Ovary (tissue), 9 donors: ENCODE measurements around the gene NEK3. TPM values are rescaled to one million over a fixed set of nuclear protein-coding genes. Genes with fewer than 3 reads are reported as not detected.
"Not testable (repeated sequence)": the region's sequence is repeated elsewhere in the genome, so short reads cannot be mapped to it uniquely, and the experiment has no call there.

Source experiments
- DNase-seq, 5 donors: peaks; one replicate each; pipeline ENCODE4 v3.0.0-alpha.2; 2019 to 2020
- H3K27ac ChIP-seq, 2 donors: fragments of 200-600 bp; one replicate each; pipeline versions ENCODE4 v1.5.1 to v1.8.0; 2019 to 2022
- H3K27me3 ChIP-seq: fragments of 200-600 bp; one replicate; pipeline ENCODE4 v1.8.0; 2022
- H3K36me3 ChIP-seq: fragments of 200-600 bp; sonication (generic); one replicate; pipeline ENCODE4 v1.5.1; 2019
- H3K4me1 ChIP-seq: one replicate; pipeline ENCODE4 v1.8.1; 2013; ENCODE audit warnings: mild to moderate bottlenecking, moderate library complexity; ENCODE audit not compliant: insufficient read depth
- H3K4me3 ChIP-seq: fragments of 200-600 bp; sonication (generic); one replicate; pipeline ENCODE4 v1.5.1; 2017
- H3K9me3 ChIP-seq, 2 donors: fragments of 200-600 bp in 1 of 2; sonication (generic) in 1 of 2; one replicate each; pipeline versions ENCODE4 v1.5.1 to v1.8.1; 2013 to 2019; ENCODE audit warnings: mild to moderate bottlenecking in 1 of 2, moderate library complexity in 1 of 2
- EP300 ChIP-seq: sonication (generic); formaldehyde crosslinking; IDR thresholded peaks from one replicate; pipeline ENCODE4 v1.6.1; 2017; ENCODE audit warnings: antibody characterized with exemption
- POLR2A ChIP-seq: fragments of 450-650 bp; IDR thresholded peaks from one replicate; pipeline ENCODE4 v1.6.1; 2017; ENCODE audit warnings: antibody characterized with exemption, mild to moderate bottlenecking, moderate library complexity
- WGBS, 3 donors: extraction: QIAGEN DNeasy Blood & Tissue Kit in 1 of 3; methylation state at CpG; one replicate each; pipeline versions ENCODE4 v1.1.5 to v1.1.7; 2013 to 2017; 5-methylcytosine and 5-hydroxymethylcytosine counted together
- intact Hi-C, 4 donors: fragments of 100-400 bp; cut with DNase I; formaldehyde crosslinking; loops; one replicate each; pipeline versions ENCODE4 v1.11.0 to v1.15.1; 2022 to 2023
- polyA plus RNA-seq, 2 donors: library from polyadenylated mRNA; stranded (reverse); fragments of 200-250 nt in 1 of 2; fragments of 350-450 nt in 1 of 2; fragmentation: Illumina TruSeq in 1 of 2; extraction: RNeasy Lipid Tissue Mini Kit (QIAGEN cat#74804) in 1 of 2; gene quantifications; one replicate each; pipeline ENCODE4 v1.2.3, GENCODE V29; 2013 to 2014
- total RNA-seq, 7 donors: library from RNA; depleted of rRNA in 2 of 7; stranded (reverse); fragments of >200 nt in 2 of 7; fragmentation: NEBNext Ultra II Directional in 3 of 7; extraction: Animal tissue kit (Norgen Biotek cat#: 25700) in 3 of 7; gene quantifications; one replicate each; pipeline versions ENCODE4 v1.1.0 to v1.2.4, GENCODE V29; 2016 to 2023
- TF ChIP-seq, protein P1 (sequence below), 3 donors: fragments of 450-650 bp in 2 of 3; fragments of 200-600 bp in 1 of 3; IDR thresholded peaks; one replicate each; pipeline versions ENCODE4 v1.5.1 to v1.8.0; 2016 to 2022; ENCODE audit warnings: antibody characterized with exemption in 3 of 3, mild to moderate bottlenecking in 1 of 3
- donor health status: DM: no; HTN: no; CAD: no; lungs with moderate emphysema.
- donor health status: DM: no; HTN: no; CAD: no.
- donor health status: Bipolar disorder and iron deficiency.
- donor health status: DM: yes; HTN: yes; CAD: no.
- donor health status: DM: no; HTN: no; CAD: no.
- donor health status: DM: yes; HTN: yes; CAD: no.

The NEK3 gene
- total and polyA plus RNA-seq, 9 donors = 7.1 to 17.4 (median 11.7) TPM

DNA sequence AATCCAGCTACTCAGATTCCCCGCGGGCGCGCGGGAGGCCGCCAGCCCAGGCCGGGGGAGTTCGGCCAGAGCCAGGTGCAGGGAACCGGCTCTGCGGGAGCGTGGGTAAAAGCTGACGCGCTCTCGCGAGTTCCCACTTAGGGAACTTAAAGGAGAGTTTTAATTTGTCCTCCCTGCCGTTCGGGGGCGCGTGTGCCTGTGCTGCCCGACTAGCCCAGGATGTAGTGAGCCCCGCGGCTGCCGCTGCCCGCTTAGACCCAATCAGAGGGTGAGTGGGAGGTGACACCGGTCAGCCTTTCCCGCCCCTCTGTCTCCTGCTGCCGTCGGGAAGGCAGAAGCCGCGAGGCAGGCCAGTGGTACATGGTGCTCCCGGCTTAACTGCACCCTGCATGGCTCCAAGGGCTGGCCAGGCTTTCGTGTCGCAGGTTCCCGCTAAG lies 36.0 kb upstream of the NEK3 start:
- peak; percentile 72 to 88 (median 78) for DNase-seq
- 3 to 6% (median 4%) methylated on average over 30 to 34 of the region's 34 CpGs for whole genome bisulfite sequencing, 3 donors
- Histone ChIP-seq H3K9me3 (no peaks in the 10 kb centered on the region), H3K27me3 (no peaks in the 10 kb centered on the region), H3K4me3 (peak overlapping the region; percentile 53), H3K4me1 (peaks cover 4% of the 10 kb centered on the region), H3K27ac (no peak overlapping the region), H3K36me3 (no peaks in the 10 kb centered on the region)
- no peak for TF ChIP-seq POLR2A
- TF ChIP-seq, protein P1, sequence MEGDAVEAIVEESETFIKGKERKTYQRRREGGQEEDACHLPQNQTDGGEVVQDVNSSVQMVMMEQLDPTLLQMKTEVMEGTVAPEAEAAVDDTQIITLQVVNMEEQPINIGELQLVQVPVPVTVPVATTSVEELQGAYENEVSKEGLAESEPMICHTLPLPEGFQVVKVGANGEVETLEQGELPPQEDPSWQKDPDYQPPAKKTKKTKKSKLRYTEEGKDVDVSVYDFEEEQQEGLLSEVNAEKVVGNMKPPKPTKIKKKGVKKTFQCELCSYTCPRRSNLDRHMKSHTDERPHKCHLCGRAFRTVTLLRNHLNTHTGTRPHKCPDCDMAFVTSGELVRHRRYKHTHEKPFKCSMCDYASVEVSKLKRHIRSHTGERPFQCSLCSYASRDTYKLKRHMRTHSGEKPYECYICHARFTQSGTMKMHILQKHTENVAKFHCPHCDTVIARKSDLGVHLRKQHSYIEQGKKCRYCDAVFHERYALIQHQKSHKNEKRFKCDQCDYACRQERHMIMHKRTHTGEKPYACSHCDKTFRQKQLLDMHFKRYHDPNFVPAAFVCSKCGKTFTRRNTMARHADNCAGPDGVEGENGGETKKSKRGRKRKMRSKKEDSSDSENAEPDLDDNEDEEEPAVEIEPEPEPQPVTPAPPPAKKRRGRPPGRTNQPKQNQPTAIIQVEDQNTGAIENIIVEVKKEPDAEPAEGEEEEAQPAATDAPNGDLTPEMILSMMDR (IDR thresholded peaks at IDR 0.05) = no peak
- TF ChIP-seq EP300 = no peak
- intact Hi-C loops = loop anchor here in 1 of 4 donors (10.0 kb wide), 1 partner anchor 259 kb away; the partner anchor contains the start of genes CKAP2 and VPS36

DNA sequence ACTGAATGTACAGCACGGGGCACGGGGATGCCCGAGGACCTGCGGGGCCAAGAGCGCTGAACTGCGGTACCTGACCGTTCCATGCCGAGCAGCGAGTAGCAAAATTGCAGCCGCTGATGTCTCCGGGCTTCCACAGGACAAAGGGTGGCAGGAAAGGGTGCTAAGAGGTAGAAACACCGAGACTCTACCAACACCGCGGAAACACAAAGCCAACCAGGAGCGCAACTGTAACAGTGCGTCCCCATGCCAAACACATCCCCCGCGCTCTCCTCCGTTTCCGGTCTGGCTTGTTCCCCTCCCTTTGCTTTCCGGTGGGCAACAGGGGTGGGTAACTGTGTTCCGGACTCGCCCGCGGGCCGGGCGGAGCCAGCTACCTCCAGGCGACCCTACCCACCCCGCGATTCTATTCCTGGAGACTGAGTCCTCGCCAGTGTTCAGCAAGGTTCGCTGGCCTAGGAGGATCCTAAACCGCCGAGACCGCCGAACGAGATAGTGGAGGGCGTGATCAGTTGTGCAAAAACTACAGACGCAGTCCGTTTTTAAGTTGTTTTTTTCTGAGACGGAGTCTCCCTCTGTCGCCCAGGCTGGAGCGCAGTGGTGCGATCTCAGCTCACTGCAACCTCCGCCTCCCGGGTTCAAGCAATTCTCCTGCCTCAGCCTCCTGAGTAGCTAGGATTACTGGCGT lies 34.9 kb upstream of the NEK3 start:
- Histone ChIP-seq H3K4me3 (peak overlapping the region; percentile 53), H3K4me1 (peaks cover 4% of the 10 kb centered on the region), H3K27me3 (no peaks in the 10 kb centered on the region), H3K27ac (peak overlapping the region; percentile 53 to 56), H3K36me3 (no peaks in the 10 kb centered on the region), H3K9me3 (no peaks in the 10 kb centered on the region)
- 0% methylated on average over 47 of the region's 47 CpGs for WGBS, 3 donors
- TF ChIP-seq POLR2A (peak; percentile 41), EP300 (no peak)
- TF ChIP-seq, protein P1 (IDR thresholded peaks at IDR 0.05) = peak in 1 of 3 donors; percentile 5
- intact Hi-C loops = loop anchor here in 1 of 4 donors (10.0 kb wide), 1 partner anchor 260 kb away; the partner anchor contains the start of genes CKAP2 and VPS36
- DNase-seq = peak; percentile 79 to 89 (median 85)

DNA sequence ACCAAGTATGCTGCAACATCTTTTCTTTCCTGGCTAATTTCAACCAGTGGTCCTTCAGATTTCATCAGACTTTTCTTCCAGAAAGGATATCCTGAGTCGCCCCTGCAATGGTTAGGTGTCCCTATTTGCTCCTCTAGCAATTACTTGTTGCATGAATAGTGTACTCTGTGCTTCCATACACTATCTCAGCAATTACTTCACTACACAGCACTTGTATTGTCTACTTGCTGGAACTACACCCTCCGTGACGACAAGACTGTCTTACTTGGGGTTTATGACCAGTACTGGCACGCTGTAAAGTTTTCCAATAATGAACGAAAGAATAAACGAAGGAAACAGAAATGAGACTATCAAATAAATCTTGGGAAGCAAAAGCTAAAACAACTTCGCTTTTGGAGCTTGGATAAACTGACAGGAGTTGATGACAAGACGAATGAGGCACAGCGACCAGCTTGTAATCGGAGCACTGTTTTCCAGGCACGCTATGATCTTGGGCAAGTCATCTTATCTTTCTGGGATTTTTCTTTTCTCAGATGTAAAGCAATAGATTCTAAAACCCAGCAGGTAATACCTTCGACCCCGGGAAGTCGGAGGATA lies 34.3 kb upstream of the NEK3 start:
- 1 to 2% (median 1%) methylated on average over 14 of the region's 14 CpGs for WGBS, 3 donors
- Histone ChIP-seq H3K27ac (peak overlapping the region; percentile 10 to 56), H3K4me3 (peak overlapping the region; percentile 53)
- not testable (repeated sequence) for H3K4me1 ChIP-seq, H3K27me3 ChIP-seq, H3K9me3 ChIP-seq, H3K36me3 ChIP-seq, DNase-seq
- intact Hi-C loops = loop anchor here in 1 of 4 donors (10.0 kb wide), 1 partner anchor 261 kb away; the partner anchor contains the start of genes CKAP2 and VPS36

DNA sequence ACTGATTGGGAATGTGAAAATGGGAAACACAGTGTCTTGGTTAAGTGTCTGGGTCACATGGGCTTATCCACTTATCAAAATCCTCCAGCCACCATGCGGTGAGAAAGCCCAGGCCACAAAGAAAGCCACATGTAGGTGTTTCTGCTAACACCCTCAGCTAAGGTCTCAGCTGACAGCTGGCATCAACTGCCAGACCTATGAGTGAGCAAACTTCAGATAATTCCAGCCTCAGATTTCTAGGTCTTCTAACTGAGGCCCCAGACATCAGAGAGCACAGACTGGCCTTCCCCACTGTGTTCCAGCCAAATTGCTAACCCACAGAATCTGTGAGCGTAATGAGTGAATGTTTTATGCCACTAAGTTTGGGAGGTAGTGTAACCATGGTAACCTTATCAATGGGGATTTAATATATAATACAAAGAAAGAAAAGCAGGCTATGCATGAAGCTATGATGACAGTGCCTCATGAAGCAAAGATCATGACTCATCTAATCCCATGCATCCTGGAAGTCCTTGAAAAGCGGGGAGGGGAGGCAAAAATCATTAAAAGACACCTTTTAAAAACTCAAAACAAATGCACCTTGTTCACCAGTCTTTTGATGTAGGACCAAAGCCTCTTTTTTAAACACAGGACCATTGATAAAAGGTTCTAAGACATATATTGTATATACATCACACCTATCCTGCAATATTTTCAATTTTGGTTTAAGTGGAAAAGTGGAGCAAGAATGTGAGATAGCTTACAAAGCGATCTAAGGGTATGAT lies 28.2 kb upstream of the NEK3 start:
- H3K9me3 ChIP-seq, H3K4me1 ChIP-seq, H3K4me3 ChIP-seq, H3K36me3 ChIP-seq, intact Hi-C loops, H3K27me3 ChIP-seq, H3K27ac ChIP-seq, DNase-seq: not testable (repeated sequence)
- 91 to 93% (median 91%) methylated on average over 4 of the region's 4 CpGs for WGBS, 3 donors

DNA sequence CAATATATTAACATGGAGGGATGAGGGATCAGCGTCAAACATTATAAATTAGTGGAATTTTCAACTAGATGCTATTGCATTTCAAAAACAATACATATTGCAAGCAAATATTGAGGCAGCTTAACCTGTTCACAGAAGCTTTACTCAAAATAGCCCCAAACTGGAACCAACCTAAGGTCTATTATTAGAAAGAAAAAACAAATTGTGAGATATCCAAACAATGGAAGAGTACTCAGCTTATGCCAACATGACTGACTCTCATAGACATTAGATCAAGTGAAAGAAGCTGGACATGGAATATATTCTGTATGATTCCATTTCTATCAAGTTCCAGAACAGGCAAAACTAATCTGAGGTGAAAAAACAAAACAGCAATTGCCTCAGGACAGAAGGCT lies 27.6 kb upstream of the NEK3 start:
- no peaks in the 10 kb centered on the region for H3K36me3 ChIP-seq
- peaks cover 1% of the 10 kb centered on the region for H3K4me1 ChIP-seq
- H3K4me3 ChIP-seq = no peak overlapping the region
- H3K27me3 ChIP-seq = no peaks in the 10 kb centered on the region
- WGBS, 3 donors = 93 to 97% (median 96%) methylated on average over 1 of the region's 1 CpG
- TF ChIP-seq EP300 = no peak
- TF ChIP-seq, protein P1 (IDR thresholded peaks at IDR 0.05) = no peak
- TF ChIP-seq POLR2A = no peak
- H3K9me3 ChIP-seq = no peaks in the 10 kb centered on the region
- intact Hi-C loops = no loop called here
- H3K27ac ChIP-seq = no peak overlapping the region
- DNase-seq = no peak

DNA sequence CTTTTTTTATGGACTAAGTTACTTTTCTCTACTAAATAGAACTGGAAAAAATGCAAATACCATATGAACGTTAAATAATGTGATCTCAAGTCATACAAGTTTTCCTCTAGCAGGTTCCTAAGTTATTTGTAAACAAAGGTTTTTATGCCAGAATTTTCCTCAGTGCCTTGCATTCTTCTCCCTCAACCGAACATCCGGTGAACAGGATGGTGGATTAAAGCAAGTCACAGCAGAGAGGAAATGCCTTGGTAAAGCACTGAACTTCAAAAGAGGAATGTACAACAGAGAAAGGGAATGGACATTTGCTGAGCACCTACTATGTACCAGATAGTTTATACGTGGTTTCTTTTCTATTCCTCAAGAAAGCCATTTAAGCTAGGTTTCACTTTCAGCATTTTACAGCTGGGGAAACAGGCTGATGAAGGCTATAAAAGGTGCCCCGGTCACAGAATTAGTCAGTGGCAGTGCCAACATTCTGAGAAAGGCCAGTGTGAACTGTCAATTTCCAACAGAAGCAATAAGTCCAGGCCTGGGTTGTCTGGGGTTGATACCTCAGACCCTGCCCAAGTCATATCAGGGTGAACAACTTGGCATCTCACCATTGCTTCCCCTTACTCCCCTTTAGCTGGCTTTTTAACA lies 22.0 kb upstream of the NEK3 start:
- H3K27ac ChIP-seq, intact Hi-C loops, H3K36me3 ChIP-seq: not testable (repeated sequence)

More for the DNA sequence above, 22.0 kb upstream of the NEK3 start:
- H3K9me3 ChIP-seq, DNase-seq, H3K4me3 ChIP-seq, H3K4me1 ChIP-seq, H3K27me3 ChIP-seq: not testable (repeated sequence)
- 34 to 49% (median 41%) methylated on average over 5 of the region's 5 CpGs for WGBS, 3 donors
